PC-9 (cell line): Measurements from ENCODE around the gene USH1G.

Source experiments
- EZH2 ChIP-seq: fragments of 200-600 bp; sonication (generic); IDR thresholded peaks from 2 replicates; pipeline ENCODE4 v1.8.0; 2017; ENCODE audit warnings: antibody characterized with exemption, low read depth
- TF ChIP-seq, protein P1 (sequence below): fragments of 200-600 bp; sonication (generic); conservative IDR thresholded peaks from 2 replicates; pipeline ENCODE4 v1.6.1; 2017; ENCODE audit warnings: mixed run types, antibody characterized with exemption, mild to moderate bottlenecking, moderate library complexity

DNA sequence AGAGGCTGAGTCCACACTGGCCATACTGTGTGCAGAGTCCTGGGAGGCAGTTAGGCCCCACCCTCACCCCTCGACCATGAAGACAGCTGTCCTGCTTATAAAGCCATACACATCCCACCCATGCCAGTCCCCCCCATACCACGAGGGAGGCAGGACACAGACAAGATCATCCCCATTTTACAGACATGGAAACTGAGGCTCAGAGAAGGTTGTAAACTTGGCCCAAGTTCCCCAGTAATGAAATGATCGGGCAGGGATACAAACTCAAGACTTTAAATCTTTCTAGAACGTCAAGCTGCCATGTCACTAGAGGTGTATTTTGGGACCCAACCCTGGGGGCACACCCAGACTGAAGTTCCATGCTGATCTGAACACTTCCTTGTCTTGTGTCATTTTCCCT, 33.0 kb upstream of the USH1G start:
- TF ChIP-seq, protein P1, sequence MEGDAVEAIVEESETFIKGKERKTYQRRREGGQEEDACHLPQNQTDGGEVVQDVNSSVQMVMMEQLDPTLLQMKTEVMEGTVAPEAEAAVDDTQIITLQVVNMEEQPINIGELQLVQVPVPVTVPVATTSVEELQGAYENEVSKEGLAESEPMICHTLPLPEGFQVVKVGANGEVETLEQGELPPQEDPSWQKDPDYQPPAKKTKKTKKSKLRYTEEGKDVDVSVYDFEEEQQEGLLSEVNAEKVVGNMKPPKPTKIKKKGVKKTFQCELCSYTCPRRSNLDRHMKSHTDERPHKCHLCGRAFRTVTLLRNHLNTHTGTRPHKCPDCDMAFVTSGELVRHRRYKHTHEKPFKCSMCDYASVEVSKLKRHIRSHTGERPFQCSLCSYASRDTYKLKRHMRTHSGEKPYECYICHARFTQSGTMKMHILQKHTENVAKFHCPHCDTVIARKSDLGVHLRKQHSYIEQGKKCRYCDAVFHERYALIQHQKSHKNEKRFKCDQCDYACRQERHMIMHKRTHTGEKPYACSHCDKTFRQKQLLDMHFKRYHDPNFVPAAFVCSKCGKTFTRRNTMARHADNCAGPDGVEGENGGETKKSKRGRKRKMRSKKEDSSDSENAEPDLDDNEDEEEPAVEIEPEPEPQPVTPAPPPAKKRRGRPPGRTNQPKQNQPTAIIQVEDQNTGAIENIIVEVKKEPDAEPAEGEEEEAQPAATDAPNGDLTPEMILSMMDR = no peak
- TF ChIP-seq EZH2 = no peak
